Loucy (cell line): ENCODE measurements around the gene EIF3B.

Experiments
- EZH2phosphoT487 ChIP-seq: fragments of 200-600 bp; IDR thresholded peaks from 2 replicates; pipeline ENCODE4 v1.6.1; 2018; ENCODE audit warnings: antibody characterized with exemption, mild to moderate bottlenecking, moderate library complexity, borderline replicate concordance
- TF ChIP-seq, protein P1 (sequence below): fragments of 200-600 bp; sonication (generic); conservative IDR thresholded peaks from 2 replicates; pipeline ENCODE4 v1.5.1; 2014; ENCODE audit warnings: mild to moderate bottlenecking, antibody characterized with exemption, low read length

DNA sequence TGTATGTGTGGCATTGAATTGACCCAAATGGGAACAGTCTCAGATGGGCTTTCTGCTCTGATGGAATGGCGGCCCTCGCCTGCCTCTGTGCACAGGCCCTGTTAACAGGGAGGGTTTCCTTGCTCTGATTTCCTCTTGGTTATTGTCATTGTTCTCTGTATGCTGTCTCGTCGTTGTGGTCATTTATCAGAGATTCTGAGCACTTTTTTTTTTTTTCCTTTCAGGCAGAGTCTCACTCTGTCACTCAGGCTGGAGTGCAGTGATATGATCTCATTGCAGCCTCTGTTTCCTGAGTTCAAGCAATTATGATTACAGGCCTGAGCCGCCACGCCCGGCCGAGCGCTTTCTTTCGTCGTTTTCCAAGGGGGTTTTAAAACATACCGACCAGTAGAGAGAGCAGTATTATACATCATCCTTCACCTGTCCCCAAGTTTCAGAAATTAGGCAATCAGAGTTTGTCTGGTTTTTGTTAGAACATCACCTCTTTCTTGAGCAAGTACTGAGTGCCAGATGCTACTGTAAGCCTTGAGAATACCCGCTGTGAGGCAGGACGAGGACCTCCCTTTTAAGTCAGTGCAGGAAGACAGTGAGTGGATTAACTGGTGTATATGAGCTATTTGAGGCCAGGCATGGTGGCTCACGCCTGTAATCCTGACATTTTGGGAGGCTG, 55.3 kb downstream of the EIF3B start:
- TF ChIP-seq, protein P1, sequence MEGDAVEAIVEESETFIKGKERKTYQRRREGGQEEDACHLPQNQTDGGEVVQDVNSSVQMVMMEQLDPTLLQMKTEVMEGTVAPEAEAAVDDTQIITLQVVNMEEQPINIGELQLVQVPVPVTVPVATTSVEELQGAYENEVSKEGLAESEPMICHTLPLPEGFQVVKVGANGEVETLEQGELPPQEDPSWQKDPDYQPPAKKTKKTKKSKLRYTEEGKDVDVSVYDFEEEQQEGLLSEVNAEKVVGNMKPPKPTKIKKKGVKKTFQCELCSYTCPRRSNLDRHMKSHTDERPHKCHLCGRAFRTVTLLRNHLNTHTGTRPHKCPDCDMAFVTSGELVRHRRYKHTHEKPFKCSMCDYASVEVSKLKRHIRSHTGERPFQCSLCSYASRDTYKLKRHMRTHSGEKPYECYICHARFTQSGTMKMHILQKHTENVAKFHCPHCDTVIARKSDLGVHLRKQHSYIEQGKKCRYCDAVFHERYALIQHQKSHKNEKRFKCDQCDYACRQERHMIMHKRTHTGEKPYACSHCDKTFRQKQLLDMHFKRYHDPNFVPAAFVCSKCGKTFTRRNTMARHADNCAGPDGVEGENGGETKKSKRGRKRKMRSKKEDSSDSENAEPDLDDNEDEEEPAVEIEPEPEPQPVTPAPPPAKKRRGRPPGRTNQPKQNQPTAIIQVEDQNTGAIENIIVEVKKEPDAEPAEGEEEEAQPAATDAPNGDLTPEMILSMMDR = no peak
- no peak for TF ChIP-seq EZH2phosphoT487
